Loucy (cell line): ENCODE data around the gene SLC17A5.
"Not testable (repeated sequence)": the region's sequence is repeated elsewhere in the genome, so short reads cannot be mapped to it uniquely, and the experiment has no call there.

ENCODE experiments used
- H2AFZ ChIP-seq: fragments of 200-600 bp; sonication (generic); 2 replicates; pipeline ENCODE4 v1.6.0; 2016; ENCODE audit warnings: antibody characterized with exemption, mild to moderate bottlenecking, low read length, moderate library complexity
- H3F3A ChIP-seq: fragments of 200-600 bp; 2 replicates; pipeline ENCODE4 v1.6.0; 2016; ENCODE audit warnings: antibody characterized with exemption, low read depth, mild to moderate bottlenecking
- H3K27me3 ChIP-seq: fragments of 200-600 bp; sonication (generic); 2 replicates; pipeline ENCODE4 v1.6.1; 2014; ENCODE audit warnings: low read length, mild to moderate bottlenecking; ENCODE audit not compliant: insufficient read depth, poor library complexity, severe bottlenecking
- H3K36me3 ChIP-seq: fragments of 200-600 bp; sonication (generic); 2 replicates; pipeline ENCODE4 v1.6.1; 2016; ENCODE audit warnings: low read length; ENCODE audit not compliant: insufficient read depth
- H3K4me1 ChIP-seq: fragments of 200-600 bp; sonication (generic); 2 replicates; pipeline ENCODE4 v1.5.1; 2014; ENCODE audit warnings: low read length, mild to moderate bottlenecking; ENCODE audit not compliant: insufficient read depth, poor library complexity, severe bottlenecking
- H3K4me2 ChIP-seq: fragments of 200-600 bp; sonication (generic); 2 replicates; pipeline ENCODE4 v1.6.0; 2014; ENCODE audit warnings: antibody characterized with exemption, low read length, low read depth, mild to moderate bottlenecking; ENCODE audit not compliant: poor library complexity, severe bottlenecking
- H3K4me3 ChIP-seq: fragments of 200-600 bp; sonication (generic); 2 replicates; pipeline ENCODE4 v1.5.1; 2014; ENCODE audit warnings: low read length, mild to moderate bottlenecking, mixed read lengths; ENCODE audit not compliant: poor library complexity, severe bottlenecking
- H3K79me2 ChIP-seq: fragments of 200-600 bp; sonication (generic); 2 replicates; pipeline ENCODE4 v1.6.1; 2014; ENCODE audit warnings: low read length; ENCODE audit not compliant: insufficient read depth
- H3K9ac ChIP-seq: fragments of 200-600 bp; sonication (generic); 2 replicates; pipeline ENCODE4 v1.6.0; 2014; ENCODE audit warnings: mild to moderate bottlenecking, low read depth, low read length, moderate library complexity; ENCODE audit not compliant: poor library complexity, severe bottlenecking
- H3K9me2 ChIP-seq: fragments of 200-600 bp; sonication (generic); replicated peaks from 2 replicates; pipeline ENCODE4 v1.6.1; 2016; ENCODE audit warnings: low read depth, low read length, mixed read lengths
- H3K9me3 ChIP-seq: fragments of 200-600 bp; sonication (generic); 2 replicates; pipeline ENCODE4 v1.6.1; 2014; ENCODE audit warnings: mild to moderate bottlenecking, antibody characterized with exemption, low read length, low read depth; ENCODE audit not compliant: insufficient read depth
- H4K20me1 ChIP-seq: fragments of 200-600 bp; sonication (generic); 2 replicates; pipeline ENCODE4 v1.6.0; 2014; ENCODE audit warnings: antibody characterized with exemption, low read length, mild to moderate bottlenecking; ENCODE audit not compliant: insufficient read depth, poor library complexity, severe bottlenecking
- EZH2phosphoT487 ChIP-seq: fragments of 200-600 bp; IDR thresholded peaks from 2 replicates; pipeline ENCODE4 v1.6.1; 2018; ENCODE audit warnings: antibody characterized with exemption, mild to moderate bottlenecking, moderate library complexity, borderline replicate concordance
- TF ChIP-seq, protein P1 (sequence below): fragments of 200-600 bp; sonication (generic); conservative IDR thresholded peaks from 2 replicates; pipeline ENCODE4 v1.5.1; 2014; ENCODE audit warnings: mild to moderate bottlenecking, antibody characterized with exemption, low read length

SLC17A5 gene

DNA sequence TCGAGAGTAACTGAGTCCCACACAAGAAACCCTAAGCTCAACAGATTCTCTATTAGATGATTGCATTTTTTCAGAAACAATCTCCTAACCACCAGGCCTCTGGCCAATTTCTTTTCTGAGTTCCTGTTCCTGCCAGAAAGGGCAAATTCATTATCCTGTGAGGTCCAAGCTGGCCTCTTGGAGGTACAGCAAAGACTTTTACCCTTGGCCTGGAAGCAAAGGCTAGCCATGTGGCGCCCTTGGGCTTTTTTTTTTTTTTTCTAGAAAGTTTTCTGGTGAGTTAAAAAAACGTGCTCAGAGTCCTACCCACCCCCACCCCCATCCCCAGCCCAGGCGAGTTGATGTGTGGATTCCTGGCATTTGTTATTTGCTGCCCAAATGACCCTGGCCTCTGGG is 73.9 kb downstream of the SLC17A5 start:
- H3K4me3 ChIP-seq, result no peak overlapping the region
- H3K9ac ChIP-seq, result no peak overlapping the region
- H3K79me2 ChIP-seq, result no peaks in the 10 kb centered on the region
- no peak overlapping the region for H2AFZ ChIP-seq
- TF ChIP-seq EZH2phosphoT487, result no peak
- TF ChIP-seq, protein P1, sequence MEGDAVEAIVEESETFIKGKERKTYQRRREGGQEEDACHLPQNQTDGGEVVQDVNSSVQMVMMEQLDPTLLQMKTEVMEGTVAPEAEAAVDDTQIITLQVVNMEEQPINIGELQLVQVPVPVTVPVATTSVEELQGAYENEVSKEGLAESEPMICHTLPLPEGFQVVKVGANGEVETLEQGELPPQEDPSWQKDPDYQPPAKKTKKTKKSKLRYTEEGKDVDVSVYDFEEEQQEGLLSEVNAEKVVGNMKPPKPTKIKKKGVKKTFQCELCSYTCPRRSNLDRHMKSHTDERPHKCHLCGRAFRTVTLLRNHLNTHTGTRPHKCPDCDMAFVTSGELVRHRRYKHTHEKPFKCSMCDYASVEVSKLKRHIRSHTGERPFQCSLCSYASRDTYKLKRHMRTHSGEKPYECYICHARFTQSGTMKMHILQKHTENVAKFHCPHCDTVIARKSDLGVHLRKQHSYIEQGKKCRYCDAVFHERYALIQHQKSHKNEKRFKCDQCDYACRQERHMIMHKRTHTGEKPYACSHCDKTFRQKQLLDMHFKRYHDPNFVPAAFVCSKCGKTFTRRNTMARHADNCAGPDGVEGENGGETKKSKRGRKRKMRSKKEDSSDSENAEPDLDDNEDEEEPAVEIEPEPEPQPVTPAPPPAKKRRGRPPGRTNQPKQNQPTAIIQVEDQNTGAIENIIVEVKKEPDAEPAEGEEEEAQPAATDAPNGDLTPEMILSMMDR, result no peak
- H3K27me3 ChIP-seq, result no peaks in the 10 kb centered on the region
- no peaks in the 10 kb centered on the region for H3K9me3 ChIP-seq
- no peaks in the 10 kb centered on the region for H3K36me3 ChIP-seq
- no peaks in the 10 kb centered on the region for H3K9me2 ChIP-seq
- H3K4me2 ChIP-seq, result no peak overlapping the region
- no peaks in the 10 kb centered on the region for H4K20me1 ChIP-seq
- no peaks in the 10 kb centered on the region for H3K4me1 ChIP-seq
- H3F3A ChIP-seq, result no peaks in the 10 kb centered on the region

GRCh38 chr6:73579389-73579788 is 74.4 kb downstream of the SLC17A5 start:
- Histone ChIP-seq H3K9ac (no peak overlapping the region), H3K4me3 (no peak overlapping the region), H3F3A (no peaks in the 10 kb centered on the region), H3K9me2 (no peaks in the 10 kb centered on the region), H3K4me1 (no peaks in the 10 kb centered on the region), H2AFZ (no peak overlapping the region), H3K36me3 (no peaks in the 10 kb centered on the region), H3K79me2 (no peaks in the 10 kb centered on the region), H3K4me2 (no peak overlapping the region), H4K20me1 (no peaks in the 10 kb centered on the region), H3K9me3 (no peaks in the 10 kb centered on the region), H3K27me3 (no peaks in the 10 kb centered on the region)
- no peak for TF ChIP-seq EZH2phosphoT487
- TF ChIP-seq, protein P1, result no peak

DNA sequence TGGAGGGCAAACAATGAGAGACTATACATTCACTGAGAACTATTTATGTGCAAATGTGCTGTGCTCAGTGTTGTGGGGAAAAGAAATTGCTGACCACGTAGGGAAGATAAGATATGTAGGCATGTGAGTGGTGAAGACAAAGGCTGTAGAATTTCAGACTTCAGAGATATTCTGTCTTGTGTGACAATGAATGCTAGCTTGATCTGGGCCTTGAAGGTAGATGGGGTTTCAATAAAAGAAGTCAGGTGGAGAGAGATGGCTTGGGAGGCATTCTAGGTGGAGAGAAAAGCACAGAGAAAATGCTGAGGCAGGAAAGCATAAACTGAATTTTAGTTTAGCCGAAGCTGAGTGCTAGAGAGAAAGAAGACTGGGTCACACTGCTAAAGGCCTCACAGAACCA is 76.1 kb downstream of the SLC17A5 start:
- Histone ChIP-seq H2AFZ (peak overlapping the region; percentile 72; the same call in 1 of the 2 replicates), H3K4me1 (no peaks in the 10 kb centered on the region), H4K20me1 (no peaks in the 10 kb centered on the region), H3K4me2 (no peak overlapping the region), H3F3A (no peaks in the 10 kb centered on the region), H3K9me2 (no peaks in the 10 kb centered on the region), H3K9me3 (no peaks in the 10 kb centered on the region), H3K27me3 (no peaks in the 10 kb centered on the region), H3K36me3 (no peaks in the 10 kb centered on the region), H3K79me2 (no peaks in the 10 kb centered on the region), H3K4me3 (no peak overlapping the region), H3K9ac (no peak overlapping the region)
- TF ChIP-seq EZH2phosphoT487, result no peak
- TF ChIP-seq, protein P1, result no peak

DNA sequence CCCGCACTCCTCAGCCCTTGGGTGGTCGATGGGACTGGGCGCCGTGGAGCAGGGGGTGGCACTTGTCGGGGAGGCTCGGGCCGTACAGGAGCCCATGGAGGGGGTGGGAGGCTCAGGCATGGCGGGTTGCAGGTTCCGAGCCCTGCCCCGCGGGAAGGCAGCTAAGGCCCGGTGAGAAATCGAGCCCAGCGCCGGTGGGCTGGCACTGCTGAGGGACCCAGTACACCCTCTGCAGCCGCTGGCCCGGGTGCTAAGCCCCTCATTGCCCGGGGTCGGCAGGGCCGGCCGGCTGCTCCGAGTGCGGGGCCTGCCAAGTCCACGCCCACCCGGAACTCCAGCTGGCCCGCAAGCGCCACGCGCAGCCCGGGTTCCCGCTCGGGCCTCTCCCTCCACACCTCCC is 81.3 kb downstream of the SLC17A5 start:
- H3K27me3 ChIP-seq, H4K20me1 ChIP-seq, H3K36me3 ChIP-seq, H3K4me2 ChIP-seq, H3K4me1 ChIP-seq, H3K79me2 ChIP-seq, H3K9ac ChIP-seq, H3K9me3 ChIP-seq, H3F3A ChIP-seq, H2AFZ ChIP-seq, H3K4me3 ChIP-seq, H3K9me2 ChIP-seq: not testable (repeated sequence)

DNA sequence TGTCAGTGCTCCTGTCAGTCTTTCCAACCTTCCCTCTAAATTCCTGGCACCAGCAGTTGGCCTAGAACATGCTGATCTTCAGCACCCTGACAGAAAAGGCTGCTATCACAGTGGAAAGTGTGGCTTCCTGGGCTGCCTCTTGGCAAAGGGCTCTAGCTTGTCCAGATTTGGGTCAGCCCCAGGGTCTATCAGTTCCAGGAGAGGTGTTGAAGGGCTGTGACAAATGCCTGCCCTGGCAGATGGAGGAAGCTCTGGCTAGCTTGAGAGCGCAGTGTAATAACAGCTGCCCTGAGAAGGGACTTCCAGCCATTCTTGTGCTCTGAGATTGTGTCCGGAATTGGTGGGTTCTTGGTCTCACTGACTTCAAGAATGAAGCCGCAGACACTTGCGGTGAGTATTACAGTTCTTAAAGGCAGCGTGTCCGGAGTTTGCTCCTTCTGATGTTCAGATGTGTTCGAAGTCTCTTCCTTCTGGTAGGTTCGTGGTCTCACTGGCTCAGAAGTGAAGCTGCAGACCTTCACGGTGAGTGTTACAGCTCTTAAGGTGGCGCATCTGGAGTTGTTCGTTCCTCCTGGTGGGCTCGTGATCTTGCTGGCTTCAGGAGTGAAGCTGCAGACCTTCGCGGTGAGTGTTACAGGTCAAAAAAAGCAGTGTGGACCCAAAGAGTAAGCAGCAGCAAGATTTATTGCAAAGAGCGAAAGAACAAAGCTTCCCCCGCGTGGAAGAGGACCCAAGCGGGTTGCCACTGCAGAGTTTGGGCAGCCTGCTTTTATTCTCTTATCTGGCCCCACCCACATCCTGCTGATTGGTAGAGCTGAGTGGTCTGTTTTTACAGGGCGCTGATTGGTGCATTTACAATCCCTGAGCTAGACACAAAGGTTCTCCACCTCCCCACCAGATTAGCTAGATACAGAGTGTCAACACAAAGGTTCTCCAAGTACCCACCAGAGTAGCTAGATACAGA is 82.3 kb downstream of the SLC17A5 start:
- not testable (repeated sequence) for H3K27me3 ChIP-seq, H3K9me3 ChIP-seq, H4K20me1 ChIP-seq, H3K9me2 ChIP-seq, H3K4me1 ChIP-seq, H3K4me3 ChIP-seq, H3K4me2 ChIP-seq, H3K79me2 ChIP-seq, H2AFZ ChIP-seq, H3K9ac ChIP-seq, H3F3A ChIP-seq, H3K36me3 ChIP-seq
